Activated CD8-positive, alpha-beta memory T cell treated with anti-CD3 and anti-CD28 coated beads, Interleukin-2, amount 50 U/mL, for 24 hours (primary cell): Measurements from ENCODE around the gene PSD.
"Not testable (repeated sequence)": the region's sequence is repeated elsewhere in the genome, so short reads cannot be mapped to it uniquely, and the experiment has no call there.

ENCODE experiments used
- DNase-seq: peaks from one replicate; pipeline ENCODE4 v3.0.0-alpha.2; 2020; ENCODE audit errors: extremely low read depth

The PSD gene

GRCh38 chr10:102418622-102419268 is at the start of gene PSD:
PSD (minus strand) TSS chr10:102418785; CDS start chr10:102417038, 1,747 bp downstream.
- DNase-seq: no peak

GRCh38 chr10:102467971-102468438 is 49.4 kb upstream of the PSD start:
- no peak for DNase-seq

- no peak for DNase-seq
Measured at GRCh38 chr10:102467318-102467717, 48.7 kb upstream of the PSD start.

GRCh38 chr10:102465466-102465865 is 46.9 kb upstream of the PSD start:
- no peak for DNase-seq

- DNase-seq: no peak
Measured at GRCh38 chr10:102463983-102464382, 45.4 kb upstream of the PSD start.

- DNase-seq: no peak
Measured at GRCh38 chr10:102462512-102463054, 44.0 kb upstream of the PSD start.

GRCh38 chr10:102461187-102462054 is 42.8 kb upstream of the PSD start:
- peak; percentile 85 for DNase-seq

- DNase-seq: no peak
Measured at GRCh38 chr10:102460836-102461186, 42.2 kb upstream of the PSD start.

GRCh38 chr10:102458656-102459055 is 40.1 kb upstream of the PSD start:
- no peak for DNase-seq

GRCh38 chr10:102457591-102458150 is 39.1 kb upstream of the PSD start:
- DNase-seq: no peak

GRCh38 chr10:102455893-102456471 is 37.4 kb upstream of the PSD start:
- DNase-seq: no peak

GRCh38 chr10:102454662-102455487 is 36.3 kb upstream of the PSD start:
- DNase-seq: not testable (repeated sequence)

GRCh38 chr10:102453502-102453901 is 34.9 kb upstream of the PSD start:
- no peak for DNase-seq

- peak; percentile 35 for DNase-seq
Measured at GRCh38 chr10:102452672-102453340, 34.2 kb upstream of the PSD start.

- no peak for DNase-seq
Measured at GRCh38 chr10:102451105-102451969, 32.8 kb upstream of the PSD start, which contains the start of gene C10orf95. C10orf95 (minus strand) TSS chr10:102451543; CDS start chr10:102451093, 450 bp downstream.

GRCh38 chr10:102450374-102451104 is 32.0 kb upstream of the PSD start:
- peak; percentile 44 for DNase-seq

- no peak for DNase-seq
Measured at GRCh38 chr10:102450124-102450373, 31.5 kb upstream of the PSD start.

- DNase-seq: peak; percentile 65
Measured at GRCh38 chr10:102449321-102450123, 30.9 kb upstream of the PSD start.
